ENCODE results near the gene ADORA2A. TPM values are rescaled to one million over a fixed set of nuclear protein-coding genes. Genes with fewer than 3 reads are reported as not detected.

ADORA2A gene
- total and polyA plus RNA-seq, 2 of the 8 experiments (the other 6 are each of a cell fraction or from before 2014, with no cell fraction given), result 7.1 to 20.3 TPM

GRCh38 chr22:24455039-24455438, 27.6 kb downstream of the ADORA2A start:
- no peak overlapping the region for H3K27ac ChIP-seq (ENCODE audit: low read depth, low read length)
- WGBS, 2 experiments (ENCODE audit: extremely low coverage in 1 of 2, insufficient coverage in 1 of 2, insufficient read length in 1 of 2, insufficient replicate concordance in 2 of 2, low coverage in 1 of 2, low lambda C conversion rate in 2 of 2, missing lambda C conversion rate in 1 of 2), result 83% methylated on average over 4 of the region's 4 CpGs; no CpG with 5 or more reads in 1 of the 2 experiments
- H3K4me3 ChIP-seq (ENCODE audit: extremely low read depth in 1 of 4, insufficient read depth in 2 of 4, low read depth in 3 of 4, low read length in 4 of 4), result no peak overlapping the region
- ChIA-PET CTCF (ENCODE audit: partially characterized antibody) (interaction anchor here (0.9 to 3.7 kb wide), 3 partner anchors 33 to 52 kb away, joined by 4 to 12 read pairs (median 6); no protein-coding TSS in a partner anchor), POLR2A (ENCODE audit: partially characterized antibody) (no interaction called here)
- no peaks in the 10 kb centered on the region; a peak in 1 of 7 replicates for H3K27me3 ChIP-seq (replicated peaks in 1 of 4; ENCODE audit: control insufficient read depth in 3 of 4, extremely low read depth in 1 of 4, insufficient read depth in 3 of 4, low read length in 3 of 4)
- H2BK20ac ChIP-seq (ENCODE audit: low read length), result no peak overlapping the region
- no peak overlapping the region for H3K18ac ChIP-seq (ENCODE audit: extremely low read depth, low read length)
- FAIRE-seq (no peak), DNase-seq (ENCODE audit: low read depth in 1 of 2, low spot score in 2 of 2) (no peak)
- no peaks in the 10 kb centered on the region for H3K79me1 ChIP-seq (ENCODE audit: low read depth, low read length)
- H3K79me2 ChIP-seq (ENCODE audit: control insufficient read depth in 1 of 2, insufficient read depth in 2 of 2, low read length in 2 of 2), result no peaks in the 10 kb centered on the region
- no peaks in the 10 kb centered on the region for H3K9me3 ChIP-seq (ENCODE audit: insufficient read depth in 2 of 2, low read depth in 1 of 2, low read length in 1 of 2)
- H4K5ac ChIP-seq (ENCODE audit: insufficient read length, low read depth, low read length), result no peak overlapping the region
- H4K91ac ChIP-seq (replicated peaks; ENCODE audit: insufficient read length, low read length), result no peak overlapping the region
- no peaks in the 10 kb centered on the region for H3K4me1 ChIP-seq (replicated peaks in 1 of 4; ENCODE audit: control insufficient read depth in 3 of 4, insufficient read depth in 4 of 4, low read length in 3 of 4)
- H3K36me3 ChIP-seq (ENCODE audit: control insufficient read depth in 2 of 4, insufficient read depth in 4 of 4, low read length in 3 of 4), result no peaks in the 10 kb centered on the region
- H4K20me1 ChIP-seq (replicated peaks in 1 of 2; ENCODE audit: control insufficient read depth in 1 of 2, insufficient read depth in 2 of 2, low read length in 2 of 2), result no peaks in the 10 kb centered on the region
- H2BK15ac ChIP-seq (ENCODE audit: low read length), result no peak overlapping the region
- no peak overlapping the region for H3K9ac ChIP-seq (replicated peaks in 1 of 4; ENCODE audit: extremely low read depth in 1 of 4, low read depth in 3 of 4, low read length in 3 of 4)
- TF ChIP-seq KDM5A (IDR thresholded peaks at IDR 0.05; ENCODE audit: low read length) (no peak), EGR1 (IDR thresholded peaks at IDR 0.05; ENCODE audit: borderline replicate concordance, low read depth, low read length) (no peak), POLR2AphosphoS5 (IDR thresholded peaks at IDR 0.05; ENCODE audit: low read depth, low read length) (no peak), MAFK (IDR thresholded peaks at IDR 0.05; ENCODE audit: low read depth, low read length) (no peak), CBX8 (IDR thresholded peaks at IDR 0.05; ENCODE audit: borderline replicate concordance, low read depth, low read length) (no peak), RXRA (IDR thresholded peaks at IDR 0.05; ENCODE audit: insufficient read depth, low read depth, low read length) (no peak), EP300 (IDR thresholded peaks at IDR 0.05; ENCODE audit: borderline replicate concordance in 1 of 2, low read depth in 2 of 2, low read length in 2 of 2) (no peak)
- no peak overlapping the region for H3K4ac ChIP-seq (replicated peaks; ENCODE audit: insufficient read length, low read depth, low read length)
- H3K56ac ChIP-seq (replicated peaks; ENCODE audit: insufficient read length, low read depth, low read length), result no peak overlapping the region
- H3K14ac ChIP-seq (ENCODE audit: insufficient read length), result no peak overlapping the region
- H2BK120ac ChIP-seq (replicated peaks; ENCODE audit: low read depth, low read length), result no peak overlapping the region
- no peaks in the 10 kb centered on the region for H3K23me2 ChIP-seq (ENCODE audit: low read depth, low read length)
- no peak overlapping the region; the same call in 1 of the 2 replicates for H4K8ac ChIP-seq (ENCODE audit: extremely low read depth, insufficient read depth, low read length)
- no peak overlapping the region for H2BK12ac ChIP-seq (ENCODE audit: low read depth, low read length)
- no peak overlapping the region for H3K23ac ChIP-seq (ENCODE audit: insufficient read length)
- H2AK5ac ChIP-seq (ENCODE audit: low read depth, low read length), result no peak overlapping the region
- no peak overlapping the region for H2AFZ ChIP-seq (ENCODE audit: low read length)
- H3K4me2 ChIP-seq (ENCODE audit: insufficient read depth in 1 of 2, low read depth in 2 of 2, low read length in 2 of 2), result no peak overlapping the region
- no peak overlapping the region for H2BK5ac ChIP-seq (ENCODE audit: low read depth, low read length)
